SKM-1 (cell line): ENCODE results near the gene DUSP8.

Experiments used
- DNase-seq: peaks from one replicate; lab custom pipeline; 2025; ENCODE audit not compliant: unreplicated experiment; lab: John Stamatoyannopoulos, UW

Gene DUSP8

DNA sequence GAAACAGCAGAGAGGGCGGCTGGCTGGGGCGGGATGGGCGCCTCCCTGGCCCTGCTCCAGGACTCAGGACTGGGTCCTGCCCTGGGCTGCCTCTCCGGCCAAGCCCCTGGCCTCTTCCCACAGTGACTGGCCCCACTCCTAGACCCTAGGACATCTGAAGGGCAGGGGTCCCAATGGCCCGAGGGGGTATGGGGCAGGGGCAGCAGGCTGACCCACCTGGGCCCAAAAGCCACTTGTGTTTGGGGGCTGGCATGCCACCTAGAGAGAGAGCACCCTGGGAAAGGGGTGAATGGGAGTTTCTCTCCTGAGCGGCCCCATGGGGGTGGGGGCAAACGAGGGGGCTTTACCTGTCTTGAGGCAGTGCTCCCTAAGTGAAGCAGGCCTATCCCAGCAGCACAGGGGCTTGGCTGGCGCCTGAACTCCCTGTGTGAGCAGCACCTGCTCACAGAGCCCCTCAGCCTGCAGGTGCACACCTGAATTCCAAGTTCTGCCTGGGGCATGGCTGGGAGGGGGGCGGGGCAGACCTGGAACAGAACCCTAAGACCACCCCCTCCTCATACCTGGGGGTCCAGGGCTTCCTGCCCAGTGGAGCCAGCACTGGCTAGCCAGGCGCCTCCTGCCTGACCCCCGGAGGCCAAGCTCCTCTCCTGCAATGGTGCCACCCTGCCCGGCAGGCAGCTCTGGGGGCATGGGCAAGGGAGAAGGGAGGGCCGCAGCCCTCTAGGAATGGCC is 16.9 kb downstream of the DUSP8 start:
- DNase-seq, result no peak

- DNase-seq, result no peak
These were observed 18.1 kb downstream of the DUSP8 start for GRCh38 chr11:1553808-1554594.

DNA sequence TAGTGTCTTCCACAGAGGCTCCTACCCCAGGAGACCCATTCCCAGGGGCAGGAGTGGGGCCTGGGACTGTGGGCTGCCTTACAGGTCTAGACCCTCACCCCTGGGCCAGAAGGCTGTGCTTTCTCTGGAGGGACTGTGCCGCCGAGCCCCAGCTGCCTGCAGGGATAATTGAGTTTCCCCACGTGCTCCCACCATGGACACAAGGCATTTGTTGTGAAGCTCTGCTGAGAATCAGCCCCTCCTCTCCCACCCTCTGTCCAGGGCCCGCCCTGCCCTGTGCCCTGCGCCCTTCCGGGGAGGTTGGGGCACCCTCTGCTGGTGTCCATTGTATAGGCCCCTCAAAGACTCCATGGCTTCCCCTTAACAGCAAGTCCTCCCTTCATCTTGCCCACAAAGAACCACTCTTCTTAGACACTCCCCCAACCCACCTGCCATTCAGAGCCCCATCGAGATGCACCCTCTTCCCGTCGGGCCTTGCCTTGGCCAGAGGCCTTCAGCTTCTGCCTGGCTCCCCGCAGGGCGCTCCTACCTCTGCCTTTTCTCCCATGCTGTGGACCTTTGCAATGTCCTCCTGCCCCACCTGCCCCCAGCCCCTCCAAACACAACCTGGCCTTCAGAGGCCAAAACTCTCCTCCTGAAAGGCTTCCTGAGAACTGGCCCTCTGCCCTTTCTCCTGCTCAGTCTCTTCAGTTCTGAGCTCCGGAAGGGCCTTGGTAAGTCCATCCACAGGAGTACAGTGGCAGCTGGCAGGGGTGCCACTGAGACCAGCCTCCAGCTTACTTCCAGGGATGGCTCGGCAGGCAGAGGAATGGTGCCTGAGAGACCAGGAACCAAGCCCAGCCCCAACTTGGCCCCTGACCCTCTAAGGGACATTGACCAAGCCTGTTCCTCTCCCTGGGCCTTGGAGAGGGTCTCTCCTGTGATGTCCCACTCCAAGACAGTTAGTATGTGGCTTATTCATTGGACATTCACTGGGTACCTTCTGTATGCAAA is 22.4 kb downstream of the DUSP8 start:
- no peak for DNase-seq

GRCh38 chr11:1548221-1549070 is 23.6 kb downstream of the DUSP8 start:
- DNase-seq, result no peak

GRCh38 chr11:1547467-1548098 is 24.5 kb downstream of the DUSP8 start:
- DNase-seq, result no peak

DNA sequence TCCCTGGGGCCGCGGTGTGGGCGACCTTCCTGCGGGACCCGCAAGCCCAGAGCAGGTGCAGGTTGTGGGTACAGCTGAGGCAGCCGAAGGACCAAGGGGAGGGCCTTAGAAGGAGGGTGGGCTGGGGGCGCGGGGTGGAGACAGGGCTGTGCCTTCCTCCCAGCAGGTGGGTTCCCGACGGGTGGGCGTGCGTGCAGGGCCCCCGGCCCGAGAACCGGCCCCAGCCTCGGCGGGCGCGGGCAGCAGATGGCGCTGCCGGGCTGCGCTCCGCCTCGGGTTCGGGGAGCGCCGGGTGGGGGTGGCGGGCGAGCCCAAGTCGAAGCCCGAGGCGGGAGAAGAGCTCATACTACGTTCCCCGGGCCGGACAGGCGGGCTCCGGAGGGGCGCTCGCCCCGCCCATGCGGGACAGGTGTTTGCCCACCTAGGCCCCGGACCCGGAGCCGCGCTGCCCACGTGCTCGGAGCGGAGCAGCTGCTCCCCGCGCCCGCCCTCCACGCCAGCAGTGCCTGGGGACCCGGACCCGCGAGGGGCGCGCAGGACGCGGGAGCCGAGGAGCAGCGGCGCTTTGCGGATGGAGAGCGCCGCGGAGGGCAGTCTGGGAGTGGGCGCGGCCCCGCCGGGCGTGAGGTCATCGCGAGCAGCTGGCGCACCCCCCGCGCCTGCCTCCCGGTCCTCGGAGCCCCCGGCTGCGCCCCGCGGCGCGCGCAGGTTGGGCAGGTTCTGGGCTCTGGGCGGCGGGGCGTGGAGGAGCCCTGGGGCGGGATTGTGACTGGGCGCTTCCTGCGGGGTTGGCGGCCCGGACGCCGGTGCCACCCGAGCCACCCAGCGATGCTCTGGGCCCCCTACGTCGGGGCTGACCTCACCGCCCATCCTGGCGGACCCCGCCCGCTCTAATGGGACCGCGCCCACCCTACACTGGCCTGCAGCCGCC is 25.3 kb downstream of the DUSP8 start:
- no peak for DNase-seq

DNA sequence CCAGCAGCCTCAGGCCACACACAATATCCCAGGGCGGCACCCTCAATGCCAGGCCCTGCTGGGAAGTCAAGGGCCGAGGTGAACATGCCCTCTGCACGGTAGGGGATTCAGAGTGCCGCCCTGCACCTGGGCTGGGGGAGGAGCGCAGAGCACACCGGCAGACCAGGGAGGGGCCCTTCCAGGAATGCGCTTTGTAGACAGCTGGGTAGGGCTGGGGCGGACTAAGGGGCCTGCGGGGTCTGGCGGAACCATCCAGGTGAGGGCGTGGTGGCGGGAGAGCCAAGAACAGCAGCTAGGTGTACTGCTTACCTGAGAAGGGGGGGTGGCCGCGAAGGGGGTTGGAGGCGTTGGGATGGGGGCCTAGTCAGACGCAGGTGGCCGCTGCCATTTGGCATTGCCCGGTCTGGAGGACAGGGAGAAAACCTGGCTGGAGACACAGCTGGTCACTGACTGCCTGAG is 26.0 kb downstream of the DUSP8 start:
- no peak for DNase-seq

- no peak for DNase-seq
These were observed 26.6 kb downstream of the DUSP8 start for GRCh38 chr11:1545432-1545831.

DNA sequence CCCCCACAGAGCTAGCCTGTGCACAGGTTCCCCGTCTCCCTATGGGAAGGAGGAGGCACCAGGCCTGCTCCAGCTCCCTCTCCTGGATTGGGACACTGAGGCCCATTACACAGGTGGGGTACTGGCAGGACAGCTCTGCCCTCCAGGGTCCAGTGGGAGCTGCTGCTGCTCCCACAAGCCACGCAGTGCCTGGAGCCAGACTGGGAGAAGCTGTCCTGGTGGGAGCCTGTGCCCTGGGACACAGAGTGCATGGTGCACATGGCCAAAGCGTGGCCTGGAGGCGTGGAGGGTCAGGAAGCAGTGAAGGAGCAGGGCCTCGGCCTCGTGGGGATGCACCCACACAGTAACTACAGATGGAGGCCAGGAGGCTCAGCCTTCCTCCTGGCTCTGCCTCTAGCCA is 27.5 kb downstream of the DUSP8 start:
- DNase-seq, result no peak

GRCh38 chr11:1543606-1544263 is 28.3 kb downstream of the DUSP8 start:
- DNase-seq, result no peak

DNA sequence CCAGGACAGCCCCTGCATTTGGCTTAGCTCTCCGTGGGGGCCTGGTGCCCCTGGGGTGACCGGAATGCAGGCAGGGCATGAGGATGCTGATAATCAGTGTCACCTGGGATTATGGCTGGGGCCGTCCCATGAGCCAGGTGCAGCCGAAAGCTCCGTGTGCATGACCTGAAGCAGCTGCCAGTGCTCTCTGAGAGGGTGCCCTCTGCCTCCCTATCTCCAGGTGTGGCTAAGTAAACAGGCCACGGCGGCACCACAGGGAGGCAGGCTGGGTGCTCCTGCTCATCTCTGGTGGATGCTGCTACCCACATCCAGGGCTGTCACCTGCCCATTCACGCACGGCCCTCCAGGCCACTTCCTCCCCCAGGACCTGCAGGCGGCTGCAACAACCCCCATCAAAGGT is 29.8 kb downstream of the DUSP8 start:
- DNase-seq, result no peak

GRCh38 chr11:1541474-1542204 is 30.4 kb downstream of the DUSP8 start:
- no peak for DNase-seq

DNA sequence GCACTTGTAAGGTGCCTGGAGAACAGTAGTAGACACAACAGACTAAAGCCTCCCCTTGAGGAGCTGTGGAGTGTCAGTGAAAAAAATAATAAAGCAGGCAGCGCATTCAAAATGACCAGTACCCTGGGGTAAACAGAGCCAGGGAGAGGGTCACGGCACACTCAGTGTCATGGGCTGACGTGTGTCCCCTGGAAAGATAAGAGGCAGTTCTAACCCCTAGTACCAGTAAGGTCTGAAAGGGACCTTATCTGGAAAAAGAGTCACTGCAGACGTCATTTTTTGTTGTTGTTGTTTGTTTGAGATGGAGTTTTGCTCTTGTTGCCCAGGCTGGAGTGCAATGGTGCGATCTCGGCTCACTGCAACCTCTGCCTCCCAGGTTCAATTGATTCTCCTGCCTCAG is 32.0 kb downstream of the DUSP8 start:
- DNase-seq, result no peak

DNA sequence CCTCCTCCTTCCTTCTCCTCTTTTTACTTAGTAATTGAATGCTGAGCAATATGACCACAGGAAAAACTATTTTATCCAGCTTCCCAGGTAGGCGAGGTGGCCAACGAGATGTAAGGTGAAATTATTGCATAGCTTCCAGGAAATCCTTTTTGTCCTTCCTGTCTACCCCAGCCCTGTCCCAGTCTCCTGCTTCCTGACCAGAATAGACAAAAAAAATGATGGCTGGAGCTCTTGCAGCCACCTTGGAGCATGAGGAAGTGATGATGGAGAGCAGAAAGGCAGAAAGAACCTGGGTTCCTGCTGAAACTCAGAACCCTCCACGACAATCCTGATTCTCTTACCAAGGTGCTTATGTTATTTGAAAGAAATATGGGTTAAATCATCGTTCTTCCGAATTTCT is 33.9 kb downstream of the DUSP8 start:
- no peak for DNase-seq

DNA sequence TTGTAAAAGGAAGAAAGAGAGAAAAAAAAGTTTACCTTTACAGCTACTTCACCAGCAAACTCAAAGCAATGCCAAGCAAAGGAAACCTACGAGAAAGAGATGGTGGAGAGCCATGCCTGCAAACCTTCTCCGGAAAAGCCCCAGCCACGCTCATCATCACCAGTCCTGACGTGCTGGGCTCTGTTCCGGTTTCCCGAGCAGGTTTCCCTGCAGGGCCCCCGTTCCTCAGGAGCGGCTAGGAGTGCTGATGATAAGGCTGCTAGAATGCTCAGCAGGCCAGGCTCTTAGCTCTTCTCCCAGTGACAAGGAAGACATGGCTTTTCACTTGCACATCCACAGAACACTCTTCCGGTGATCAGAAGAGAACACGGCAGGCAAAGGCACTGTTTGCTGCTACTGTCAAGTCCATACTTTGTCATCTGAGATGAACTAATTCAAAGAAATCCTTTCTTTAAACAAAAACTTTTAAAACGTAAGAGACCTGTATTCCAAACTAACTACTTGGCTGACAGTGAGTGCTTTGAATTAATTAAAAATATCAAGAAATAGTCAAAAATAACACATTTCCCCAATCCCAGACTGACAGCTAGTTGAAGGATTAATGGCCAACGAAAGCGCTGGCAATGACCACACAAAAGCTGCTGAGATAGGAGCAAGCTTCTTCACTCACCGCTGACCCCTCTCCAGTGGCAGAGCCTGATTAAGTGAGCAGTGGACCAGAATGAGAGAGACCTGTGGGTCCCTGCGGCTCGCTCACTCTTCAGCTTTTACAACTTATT is 35.8 kb downstream of the DUSP8 start:
- DNase-seq, result no peak

DNA sequence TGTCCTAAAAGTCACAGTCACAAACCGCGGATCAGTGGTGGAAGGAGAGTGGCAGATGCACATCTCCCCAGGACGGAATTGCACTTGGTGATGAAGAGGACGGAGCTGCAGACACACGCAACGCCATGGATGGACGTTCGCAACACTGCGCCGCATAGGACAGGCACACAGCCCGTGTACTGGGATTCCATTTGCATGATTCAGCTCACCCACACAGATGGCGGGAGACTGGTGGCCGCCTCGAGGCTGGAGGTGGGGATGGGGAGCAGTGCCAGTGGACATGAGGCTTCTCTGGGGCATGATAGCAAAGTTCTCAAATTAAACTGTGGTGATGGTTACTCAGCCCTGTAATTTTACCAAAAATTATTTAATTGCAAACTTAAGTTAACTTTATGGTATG is 37.4 kb downstream of the DUSP8 start:
- no peak for DNase-seq

DNA sequence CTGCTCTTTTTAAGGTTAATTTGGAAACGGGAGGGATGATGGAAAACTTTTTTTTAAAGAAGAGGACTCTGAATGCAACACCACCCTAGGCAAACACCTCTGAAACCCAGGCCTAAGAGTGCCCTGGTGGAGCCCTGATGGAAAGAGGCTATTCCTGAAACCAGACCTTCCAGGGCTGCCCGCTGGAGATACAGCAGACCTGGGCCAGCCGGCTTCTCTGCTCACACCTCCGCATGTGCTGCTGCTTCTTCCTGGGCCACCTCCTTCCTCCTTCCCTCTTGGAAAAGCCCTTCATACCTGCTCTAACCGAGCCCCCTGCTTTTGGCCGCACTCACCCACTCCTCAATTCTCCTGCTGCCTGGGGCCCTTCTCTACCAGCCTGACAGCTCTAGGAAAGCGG is 37.9 kb downstream of the DUSP8 start:
- DNase-seq, result no peak
